Pulmonary artery endothelial cell (primary cell): ENCODE results near the gene SRSF2. TPM values are rescaled to one million over a fixed set of nuclear protein-coding genes. Genes with fewer than 3 reads are reported as not detected.
"Not testable (repeated sequence)": the region's sequence is repeated elsewhere in the genome, so short reads cannot be mapped to it uniquely, and the experiment has no call there.

Source experiments
- DNase-seq: peaks from one replicate; pipeline ENCODE4 v3.0.0-alpha.2; 2011; ENCODE audit warnings: low read depth, low spot score
- total RNA-seq: library from RNA; depleted of rRNA; stranded (reverse); fragments of >200 nt; gene quantifications from 2 replicates; pipeline ENCODE4 v1.2.3, GENCODE V29; 2014

The SRSF2 gene
- total RNA-seq, 1 donor from 2014 or later = 371 TPM

DNA sequence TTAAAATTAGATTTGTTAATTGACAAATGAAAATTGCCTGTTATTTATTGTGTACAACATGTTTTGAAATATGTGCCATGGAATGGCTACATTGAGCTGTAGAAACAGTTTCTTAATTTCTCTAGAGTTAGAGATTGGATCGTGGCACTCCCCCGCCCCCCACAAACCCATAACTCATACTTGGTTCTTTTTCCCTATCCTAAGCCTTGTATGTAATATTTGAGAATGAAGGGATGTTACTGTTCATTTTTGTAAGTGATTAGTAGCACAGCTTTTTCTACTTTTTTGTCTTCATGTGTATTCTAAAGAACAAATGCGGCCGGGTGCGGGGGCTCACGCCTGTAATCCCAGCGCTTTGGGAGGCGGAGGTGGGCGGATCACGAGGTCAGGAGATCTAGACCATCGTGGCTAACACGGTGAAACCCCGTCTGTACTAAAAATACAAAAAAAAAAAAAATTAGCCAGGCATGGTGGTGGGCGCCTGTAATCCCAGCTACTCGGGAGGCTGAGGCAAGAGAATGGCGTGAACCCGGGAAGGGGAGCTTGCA lies 2.5 kb upstream of the SRSF2 start:
- DNase-seq = not testable (repeated sequence)

DNA sequence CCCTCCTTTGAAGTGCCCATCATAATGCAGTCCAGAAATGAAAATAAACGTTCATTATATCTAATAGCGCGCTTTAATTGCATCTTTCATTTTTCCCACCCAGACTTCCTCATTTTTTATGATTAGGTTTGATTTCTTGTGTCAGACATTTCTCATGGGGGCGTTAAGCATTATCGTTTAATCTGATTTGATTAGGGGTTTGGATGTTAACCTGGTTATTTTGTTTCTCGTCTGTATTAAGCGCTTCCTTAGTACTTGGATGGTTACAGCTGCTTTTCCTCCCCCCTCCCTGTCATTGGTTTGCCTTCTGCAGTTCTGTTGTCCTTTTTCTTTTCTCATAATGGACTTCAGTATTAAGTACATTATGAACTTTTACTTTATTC lies 1.3 kb upstream of the SRSF2 start:
- DNase-seq = no peak

DNA sequence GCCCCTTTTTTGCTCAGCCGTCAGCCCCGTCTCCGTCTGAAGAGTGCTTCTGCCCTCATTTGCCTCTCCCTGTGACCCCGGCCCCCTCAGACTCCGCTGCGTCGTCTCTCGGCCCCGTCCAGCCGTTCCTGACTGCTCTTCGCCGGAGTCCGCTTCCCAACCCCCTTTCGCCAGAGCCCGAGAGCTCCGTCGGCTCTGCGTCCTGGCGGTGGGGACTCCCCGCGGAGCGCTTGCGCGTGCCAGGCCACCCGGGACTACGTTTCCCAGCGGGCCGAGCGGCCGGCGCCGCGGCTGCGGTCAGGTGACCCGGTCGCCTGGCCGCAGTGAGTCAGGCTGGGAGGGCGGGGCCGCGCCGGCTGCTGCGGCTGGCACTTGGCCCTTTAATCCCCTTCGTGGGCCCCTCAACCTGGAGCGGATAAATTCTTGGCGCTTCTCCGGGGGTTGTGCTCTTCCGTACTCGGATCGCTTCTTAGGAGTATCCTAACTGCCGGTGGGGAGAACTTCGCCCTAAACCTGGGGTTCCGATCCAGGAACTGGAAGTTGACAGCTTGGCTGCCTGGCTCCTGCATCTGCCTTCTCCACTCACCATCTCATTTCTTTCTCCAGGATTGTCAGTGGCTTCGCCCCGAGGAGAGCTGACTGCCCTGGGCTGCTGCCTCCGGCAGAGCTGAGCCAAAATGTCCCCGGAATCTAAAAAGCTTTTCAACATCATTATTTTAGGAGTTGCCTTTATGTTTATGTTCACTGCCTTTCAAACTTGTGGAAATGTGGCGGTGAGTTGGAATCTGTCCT lies 741 bp upstream of the SRSF2 start, which contains the start of gene MFSD11:
TSS of gene MFSD11 (plus strand) at position 444 of the 792 bp plus-strand sequence. CDS start at position 678, 234 bp downstream.
- peak; percentile 79 for DNase-seq

- no peak for DNase-seq
Measured at GRCh38 chr17:76736349-76737081, 616 bp downstream of the SRSF2 start.

- no peak for DNase-seq
Measured at GRCh38 chr17:76735586-76736348, 1.4 kb downstream of the SRSF2 start.

DNA sequence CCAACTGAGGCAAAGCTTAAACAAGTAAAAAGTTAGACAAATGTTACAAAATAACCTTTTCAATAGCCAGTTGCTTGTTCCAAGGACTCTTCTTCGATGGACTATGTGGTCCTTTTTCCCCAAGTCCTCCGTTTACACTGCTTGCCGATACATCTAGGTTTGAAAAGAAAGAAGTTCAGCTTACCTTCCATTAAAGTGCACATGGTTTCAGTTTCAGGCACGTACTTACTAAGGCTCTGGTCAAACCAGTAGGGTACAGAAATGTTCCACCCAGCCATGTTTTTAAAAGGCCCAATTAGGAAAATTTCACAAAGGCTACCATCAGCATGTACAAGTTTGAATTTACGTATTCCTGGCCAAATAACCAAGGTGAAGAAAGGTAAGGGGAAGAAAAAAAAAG lies 2.1 kb downstream of the SRSF2 start:
- DNase-seq = no peak

GRCh38 chr17:76734080-76734840 lies 2.9 kb downstream of the SRSF2 start:
- DNase-seq = no peak

- DNase-seq = no peak
Measured at GRCh38 chr17:76733618-76733957, 3.5 kb downstream of the SRSF2 start.

- DNase-seq = no peak
Measured at GRCh38 chr17:76732734-76733617, 4.2 kb downstream of the SRSF2 start.

- not testable (repeated sequence) for DNase-seq
Measured at GRCh38 chr17:76731800-76732733, 5.1 kb downstream of the SRSF2 start.

GRCh38 chr17:76727745-76728456 lies 9.2 kb downstream of the SRSF2 start:
- DNase-seq = no peak

DNA sequence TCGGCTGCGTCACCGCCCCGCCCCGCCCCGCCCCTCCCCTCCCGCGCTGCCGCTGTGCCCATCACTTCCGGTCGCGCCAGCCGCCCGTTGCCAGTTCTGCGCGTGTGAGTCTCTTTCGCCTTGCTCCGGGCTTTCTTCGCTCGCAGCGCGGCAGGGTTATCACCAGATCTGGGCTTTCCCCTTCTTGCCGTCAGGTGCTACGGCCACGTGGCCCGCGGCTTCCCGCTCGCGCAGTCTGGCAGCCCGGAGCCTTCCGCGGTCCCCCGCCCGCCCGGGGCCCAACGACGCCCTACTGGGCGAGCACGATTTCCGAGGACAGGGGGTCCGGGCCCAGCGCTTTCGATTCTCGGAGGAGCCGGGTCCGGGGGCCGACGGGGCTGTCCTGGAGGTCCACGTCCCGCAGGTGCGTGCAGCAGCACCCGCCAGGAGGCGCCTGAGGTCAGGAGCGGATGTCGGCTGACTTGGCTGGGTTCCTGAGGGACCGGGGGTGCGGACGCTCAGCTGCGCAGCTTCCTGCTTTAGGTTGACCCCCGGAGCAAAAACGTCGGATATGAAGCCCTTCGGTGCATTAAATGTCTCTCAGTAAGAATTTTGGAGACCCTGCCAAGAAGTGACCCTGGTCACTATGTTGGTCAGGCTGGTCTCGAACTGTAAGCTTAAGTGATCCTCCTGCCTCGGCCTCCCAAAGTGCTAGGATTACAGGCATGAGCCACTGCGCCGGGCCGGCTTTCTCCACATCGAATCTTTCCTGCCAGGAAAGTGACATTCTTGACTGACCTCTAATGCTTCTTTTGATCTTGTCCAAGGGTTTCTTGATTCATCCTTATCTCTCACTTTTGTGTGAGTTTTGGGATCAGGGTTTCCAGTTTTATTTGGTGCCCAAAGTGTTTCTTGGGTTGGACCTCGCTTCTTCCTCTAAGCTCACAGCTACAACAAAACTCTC lies 10.1 kb downstream of the SRSF2 start, which contains the start of gene METTL23:
TSS of gene METTL23 (plus strand) at position 64 of the 943 bp plus-strand sequence. CDS start 2,872 bp downstream, outside the sequence.
- no peak for DNase-seq

DNA sequence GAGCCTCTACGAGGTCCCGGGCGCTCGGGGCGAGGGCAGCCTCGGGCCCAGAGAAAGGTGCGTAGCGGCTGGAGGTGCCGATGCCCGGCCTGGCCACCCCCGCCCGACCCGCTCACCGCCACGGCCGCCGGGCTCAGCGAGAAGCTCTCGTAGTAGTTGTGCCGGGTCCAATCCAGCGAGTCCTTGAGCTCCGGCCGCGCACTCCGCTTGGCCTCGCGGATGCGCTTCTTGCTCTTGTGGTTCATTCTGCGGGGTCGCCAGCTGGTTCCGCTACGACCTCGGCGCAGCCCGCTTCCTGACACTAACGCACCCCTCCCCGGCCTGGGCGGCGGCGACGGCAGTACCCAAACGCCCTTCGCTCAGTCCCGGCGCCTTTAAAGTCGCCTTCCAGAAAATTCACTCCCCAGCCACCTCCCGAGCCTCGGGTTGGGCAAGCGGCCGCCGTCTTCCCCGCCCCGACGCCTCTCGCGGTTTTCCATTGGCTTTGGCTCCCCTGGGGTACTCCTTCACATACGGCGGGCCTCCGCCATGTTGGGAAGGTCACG lies 10.8 kb downstream of the SRSF2 start, which contains the start of gene JMJD6:
TSS of gene JMJD6 (minus strand) at position 376 of the 545 bp plus-strand sequence. CDS start at position 245, 131 bp downstream.
- DNase-seq = peak; percentile 85

- DNase-seq = no peak
Measured at GRCh38 chr17:76725580-76726230, 11.4 kb downstream of the SRSF2 start.

DNA sequence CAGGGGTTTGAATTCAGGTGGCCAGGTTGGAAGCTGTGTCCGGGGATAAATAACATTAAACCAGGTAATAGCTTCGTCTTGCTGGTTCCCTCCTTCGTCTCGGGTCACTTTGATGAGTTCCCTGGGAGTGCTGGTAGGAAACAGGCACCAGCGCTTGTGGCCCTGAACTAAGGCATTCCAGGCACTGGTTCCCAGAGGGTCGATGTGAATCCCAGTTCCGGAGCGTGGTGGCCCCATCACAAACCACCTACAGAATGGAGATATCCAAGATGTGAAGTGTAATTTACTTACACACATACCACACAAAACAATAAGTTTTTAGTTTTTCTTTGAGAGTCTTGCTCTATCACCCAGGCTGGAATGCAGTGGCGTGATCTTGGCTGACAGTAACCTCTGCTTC lies 13.3 kb downstream of the SRSF2 start:
- no peak for DNase-seq

DNA sequence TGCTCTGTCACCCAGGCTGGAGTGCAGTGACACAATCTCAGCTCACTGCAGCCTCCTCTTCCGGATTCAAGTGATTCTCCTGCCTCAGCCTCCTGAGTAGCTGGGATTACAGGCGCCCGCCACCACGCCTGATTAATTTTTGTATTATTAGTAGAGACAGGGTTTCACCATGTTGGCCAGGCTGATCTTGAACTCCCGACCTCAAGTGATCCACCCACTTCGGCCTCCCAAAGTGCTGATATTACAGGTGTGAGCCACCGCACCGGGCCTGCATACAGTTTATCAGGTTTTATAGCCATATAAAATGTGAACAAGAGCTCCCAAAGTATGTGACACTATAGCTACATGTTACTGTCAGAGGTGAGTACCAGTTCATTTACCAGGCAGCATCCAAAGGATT lies 14.2 kb downstream of the SRSF2 start:
- DNase-seq = not testable (repeated sequence)
